Breast epithelium (tissue), 3 donors: ENCODE data around the gene CELF5.

Experiments used
- CTCF ChIP-seq, 3 donors: fragments of 450-650 bp; IDR thresholded peaks; one replicate each; pipeline ENCODE4 v1.5.1; 2016 to 2017; ENCODE audit warnings: antibody characterized with exemption in 3 of 3, mild to moderate bottlenecking in 3 of 3, moderate library complexity in 3 of 3
- POLR2A ChIP-seq: fragments of 450-650 bp; IDR thresholded peaks from one replicate; pipeline ENCODE4 v1.6.1; 2016; ENCODE audit warnings: antibody characterized with exemption, mild to moderate bottlenecking, moderate library complexity
- POLR2AphosphoS5 ChIP-seq, 3 donors: sonication (generic); formaldehyde crosslinking; IDR thresholded peaks; one replicate each; pipeline ENCODE4 v1.6.1; 2017; ENCODE audit warnings: antibody characterized with exemption in 3 of 3

- no peak for TF ChIP-seq CTCF (IDR thresholded peaks at IDR 0.05)
- TF ChIP-seq POLR2AphosphoS5 (IDR thresholded peaks at IDR 0.05): no peak
- TF ChIP-seq POLR2A: no peak
Measured at GRCh38 chr19:3201911-3202310, 22.6 kb upstream of the CELF5 start.
